GM12874 (cell line): ENCODE results near the gene ZACN.

Experiments used
- CTCF ChIP-seq: IDR thresholded peaks from 2 replicates; pipeline ENCODE4 v1.5.1; 2011; ENCODE audit warnings: low read depth, mild to moderate bottlenecking, control low read depth, low read length, moderate library complexity; ENCODE audit not compliant: insufficient read depth

Gene ZACN

GRCh38 chr17:76063875-76064546 lies 15.0 kb upstream of the ZACN start:
- no peak for TF ChIP-seq CTCF

GRCh38 chr17:76065775-76066174 lies 13.2 kb upstream of the ZACN start:
- TF ChIP-seq CTCF: no peak

GRCh38 chr17:76071531-76072147 lies 7.3 kb upstream of the ZACN start:
- TF ChIP-seq CTCF: no peak

GRCh38 chr17:76072148-76072858 lies 6.7 kb upstream of the ZACN start, which contains the start of gene SRP68:
SRP68 (minus strand) TSS chr17:76072517; CDS start chr17:76072491, 26 bp downstream.
- TF ChIP-seq CTCF: no peak

- no peak for TF ChIP-seq CTCF
Measured at GRCh38 chr17:76074390-76075363, 4.3 kb upstream of the ZACN start, which contains the start of gene GALR2. GALR2 (plus strand) TSS chr17:76074781; CDS start chr17:76074884, 103 bp downstream.

GRCh38 chr17:76075364-76076145 lies 3.4 kb upstream of the ZACN start:
- TF ChIP-seq CTCF: no peak
